Brain pericyte (primary cell): ENCODE results near the gene BTBD3.

Experiments
- DNase-seq: peaks from one replicate; pipeline ENCODE4 v3.0.0-alpha.2; 2012; ENCODE audit warnings: low read depth, low spot score

Gene BTBD3

GRCh38 chr20:11966186-11966585, 48.5 kb downstream of the BTBD3 start:
- DNase-seq, result no peak

- DNase-seq, result no peak
Measured at GRCh38 chr20:11970243-11970836, 52.6 kb downstream of the BTBD3 start.

- no peak for DNase-seq
Measured at GRCh38 chr20:11972478-11972877, 54.8 kb downstream of the BTBD3 start.
